Thyroid gland (tissue), 4 donors: ENCODE results near the gene CCDC70. TPM values are rescaled to one million over a fixed set of nuclear protein-coding genes. Genes with fewer than 3 reads are reported as not detected.
"Not testable (repeated sequence)": the region's sequence is repeated elsewhere in the genome, so short reads cannot be mapped to it uniquely, and the experiment has no call there.

Experiments used
- DNase-seq, 2 donors: peaks; one replicate each; pipeline ENCODE4 v3.0.0-alpha.2; 2019
- H3K27ac ChIP-seq, 3 donors: fragments of 200-600 bp; sonication (generic); 1 replicate in 2 of 3; 2 replicates in 1 of 3; pipeline ENCODE4 v1.5.1; 2016 to 2019; ENCODE audit warnings: mild to moderate bottlenecking in 1 of 3, moderate library complexity in 1 of 3
- H3K27me3 ChIP-seq: fragments of 200-600 bp; sonication (generic); one replicate; pipeline ENCODE4 v1.5.1; 2019
- H3K36me3 ChIP-seq, 2 donors: fragments of 200-600 bp; sonication (generic); one replicate each; pipeline ENCODE4 v1.5.1; 2016 to 2019
- H3K4me1 ChIP-seq, 2 donors: fragments of 200-600 bp; sonication (generic); one replicate each; pipeline ENCODE4 v1.5.1; 2017 to 2019
- H3K4me3 ChIP-seq, 3 donors: fragments of 200-600 bp; sonication (generic); replicated peaks in 1 of 3; 1 replicate in 2 of 3; 2 replicates in 1 of 3; pipeline ENCODE4 v1.5.1; 2016; ENCODE audit warnings: mild to moderate bottlenecking in 1 of 3
- H3K9me3 ChIP-seq: fragments of 200-600 bp; sonication (generic); one replicate; pipeline ENCODE4 v1.5.1; 2017
- POLR2A ChIP-seq, 2 donors: fragments of 450-650 bp; IDR thresholded peaks; one replicate each; pipeline ENCODE4 v1.6.1; 2017; ENCODE audit warnings: antibody characterized with exemption in 2 of 2, mild to moderate bottlenecking in 2 of 2, moderate library complexity in 1 of 2
- WGBS, 2 donors: methylation state at CpG; one replicate each; pipeline ENCODE4 v1.1.5; 2017; 5-methylcytosine and 5-hydroxymethylcytosine counted together
- intact Hi-C: fragments of 100-400 bp; cut with DNase I; formaldehyde crosslinking; loops from one replicate; pipeline ENCODE4 v1.15.1; 2023
- total RNA-seq, 4 donors: library from RNA; depleted of rRNA; stranded (reverse); fragments of >200 nt; gene quantifications; one replicate each; pipeline ENCODE4 v1.2.3, GENCODE V29; 2016
- TF ChIP-seq, protein P1 (sequence below), 6 experiments: fragments of 200-600 bp in 3 of 6; fragments of 450-650 bp in 3 of 6; sonication (generic) in 3 of 6; IDR thresholded peaks; one replicate each; pipeline ENCODE4 v1.5.1; 2016 to 2019; ENCODE audit warnings: antibody characterized with exemption in 6 of 6, mild to moderate bottlenecking in 2 of 6, inconsistent platforms in 1 of 6, moderate library complexity in 1 of 6

The CCDC70 gene
- total RNA-seq, 4 donors from 2014 or later: 0.40 TPM; not detected in 3

DNA sequence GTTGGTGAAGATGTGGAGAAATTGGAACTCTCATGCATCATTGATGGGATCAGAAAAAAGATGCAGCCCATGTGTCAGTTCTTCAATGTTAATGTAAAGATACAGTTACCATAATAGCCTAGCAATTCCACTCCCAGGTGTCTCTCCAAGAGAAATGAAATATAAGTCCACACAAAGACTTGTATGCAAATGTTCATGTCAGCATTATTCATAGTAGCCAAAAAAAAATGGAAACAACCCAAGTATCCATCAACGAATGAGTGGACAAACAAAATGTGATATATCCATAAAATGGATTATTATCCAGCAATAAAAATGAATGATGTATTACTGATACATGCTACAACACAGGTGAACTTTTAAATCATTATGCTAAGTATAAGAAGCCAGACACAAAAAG is 38.7 kb downstream of the CCDC70 start:
- Histone ChIP-seq H3K9me3 (no peaks in the 10 kb centered on the region), H3K4me3 (no peak overlapping the region), H3K27ac (no peak overlapping the region), H3K36me3 (no peaks in the 10 kb centered on the region), H3K27me3 (no peaks in the 10 kb centered on the region), H3K4me1 (no peaks in the 10 kb centered on the region)
- DNase-seq: no peak
- intact Hi-C loops: no loop called here
- WGBS, 2 donors: 87 to 88% methylated on average over 1 of the region's 1 CpG
- TF ChIP-seq, protein P1, sequence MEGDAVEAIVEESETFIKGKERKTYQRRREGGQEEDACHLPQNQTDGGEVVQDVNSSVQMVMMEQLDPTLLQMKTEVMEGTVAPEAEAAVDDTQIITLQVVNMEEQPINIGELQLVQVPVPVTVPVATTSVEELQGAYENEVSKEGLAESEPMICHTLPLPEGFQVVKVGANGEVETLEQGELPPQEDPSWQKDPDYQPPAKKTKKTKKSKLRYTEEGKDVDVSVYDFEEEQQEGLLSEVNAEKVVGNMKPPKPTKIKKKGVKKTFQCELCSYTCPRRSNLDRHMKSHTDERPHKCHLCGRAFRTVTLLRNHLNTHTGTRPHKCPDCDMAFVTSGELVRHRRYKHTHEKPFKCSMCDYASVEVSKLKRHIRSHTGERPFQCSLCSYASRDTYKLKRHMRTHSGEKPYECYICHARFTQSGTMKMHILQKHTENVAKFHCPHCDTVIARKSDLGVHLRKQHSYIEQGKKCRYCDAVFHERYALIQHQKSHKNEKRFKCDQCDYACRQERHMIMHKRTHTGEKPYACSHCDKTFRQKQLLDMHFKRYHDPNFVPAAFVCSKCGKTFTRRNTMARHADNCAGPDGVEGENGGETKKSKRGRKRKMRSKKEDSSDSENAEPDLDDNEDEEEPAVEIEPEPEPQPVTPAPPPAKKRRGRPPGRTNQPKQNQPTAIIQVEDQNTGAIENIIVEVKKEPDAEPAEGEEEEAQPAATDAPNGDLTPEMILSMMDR (IDR thresholded peaks at IDR 0.05): no peak
- no peak for TF ChIP-seq POLR2A (IDR thresholded peaks at IDR 0.05)

DNA sequence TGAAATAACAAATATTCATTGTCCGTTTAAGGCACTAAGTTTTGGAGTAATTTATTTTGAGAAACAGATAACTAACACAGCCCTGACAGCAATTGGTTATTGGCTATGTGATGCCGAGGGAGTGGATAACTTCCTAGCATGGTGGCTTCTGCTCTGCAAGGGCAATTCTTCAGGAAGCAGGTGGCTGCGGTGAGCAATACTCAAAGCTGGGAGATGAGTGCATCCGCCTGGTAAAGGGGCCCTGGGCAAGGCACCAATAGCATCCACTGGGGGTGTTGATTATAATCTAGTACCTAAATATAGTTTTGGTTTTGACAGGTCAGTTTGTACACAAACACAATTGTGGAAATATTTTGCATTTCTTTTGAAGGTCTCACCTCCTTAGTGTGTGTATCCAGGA is 41.0 kb downstream of the CCDC70 start:
- H3K4me3 ChIP-seq: no peak overlapping the region
- no peak for DNase-seq
- H3K27me3 ChIP-seq: no peaks in the 10 kb centered on the region
- TF ChIP-seq, protein P1 (IDR thresholded peaks at IDR 0.05): no peak
- TF ChIP-seq POLR2A (IDR thresholded peaks at IDR 0.05): no peak
- no peak overlapping the region for H3K27ac ChIP-seq
- no peaks in the 10 kb centered on the region for H3K36me3 ChIP-seq
- H3K9me3 ChIP-seq: no peaks in the 10 kb centered on the region
- WGBS, 2 donors: 71 to 86% methylated on average over 4 of the region's 4 CpGs
- no peaks in the 10 kb centered on the region for H3K4me1 ChIP-seq
- intact Hi-C loops: no loop called here

DNA sequence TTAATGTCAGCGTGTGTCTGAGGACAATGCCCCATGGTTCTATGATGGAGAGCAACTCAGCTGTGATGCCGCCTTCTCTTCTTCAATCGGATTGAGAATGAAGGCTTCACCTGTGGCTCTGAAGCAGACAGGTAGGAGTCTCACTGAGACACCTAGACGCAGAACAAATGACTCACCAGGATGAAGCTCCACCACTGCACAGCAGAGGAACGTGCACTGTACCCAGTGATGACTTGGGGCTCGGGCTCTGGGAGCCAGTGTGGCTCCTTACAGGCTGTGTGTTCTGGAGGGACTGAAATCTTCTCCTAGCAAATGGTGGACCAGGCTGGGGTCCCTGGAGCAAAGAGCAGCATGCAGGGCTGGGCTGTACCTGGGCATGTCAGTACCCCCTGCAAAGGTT is 44.0 kb downstream of the CCDC70 start:
- H3K27ac ChIP-seq: no peak overlapping the region

DNA sequence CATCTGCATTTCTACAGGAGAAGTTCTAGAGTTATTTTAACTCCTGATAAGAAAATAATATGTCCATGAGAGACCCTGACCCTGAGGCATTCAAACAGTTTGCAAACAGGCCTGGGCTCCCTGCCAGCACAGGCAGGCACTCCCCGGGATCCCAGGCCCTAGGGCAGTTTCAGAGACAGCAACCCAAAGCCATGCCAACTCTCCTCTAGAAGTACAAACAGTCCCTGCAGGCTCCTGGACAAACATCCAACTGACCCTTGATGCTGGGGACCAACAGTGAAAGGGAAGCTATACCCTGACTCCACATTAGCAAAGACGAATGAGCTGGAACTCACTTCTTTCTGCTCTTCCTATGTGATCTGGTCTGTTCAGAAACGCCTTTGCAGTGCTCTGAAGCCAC is 44.8 kb downstream of the CCDC70 start:
- DNase-seq: peak; percentile 40 to 47
- no peaks in the 10 kb centered on the region for H3K27me3 ChIP-seq
- H3K27ac ChIP-seq: no peak overlapping the region
- TF ChIP-seq POLR2A (IDR thresholded peaks at IDR 0.05): no peak
- TF ChIP-seq, protein P1 (IDR thresholded peaks at IDR 0.05): no peak
- H3K9me3 ChIP-seq: no peaks in the 10 kb centered on the region
- WGBS, 2 donors: 38 to 40% methylated on average over 3 of the region's 3 CpGs
- no peak overlapping the region for H3K4me3 ChIP-seq
- H3K4me1 ChIP-seq: no peaks in the 10 kb centered on the region
- no peaks in the 10 kb centered on the region for H3K36me3 ChIP-seq
- intact Hi-C loops: no loop called here

More for the DNA sequence above, 44.0 kb downstream of the CCDC70 start:
- Histone ChIP-seq H3K4me3 (no peak overlapping the region), H3K9me3 (no peaks in the 10 kb centered on the region), H3K27me3 (no peaks in the 10 kb centered on the region), H3K36me3 (no peaks in the 10 kb centered on the region), H3K4me1 (no peaks in the 10 kb centered on the region)
- DNase-seq: no peak
- intact Hi-C loops: no loop called here
- TF ChIP-seq, protein P1 (IDR thresholded peaks at IDR 0.05): no peak
- TF ChIP-seq POLR2A (IDR thresholded peaks at IDR 0.05): no peak
- 62 to 83% methylated on average over 5 to 6 of the region's 6 CpGs for WGBS, 2 donors

DNA sequence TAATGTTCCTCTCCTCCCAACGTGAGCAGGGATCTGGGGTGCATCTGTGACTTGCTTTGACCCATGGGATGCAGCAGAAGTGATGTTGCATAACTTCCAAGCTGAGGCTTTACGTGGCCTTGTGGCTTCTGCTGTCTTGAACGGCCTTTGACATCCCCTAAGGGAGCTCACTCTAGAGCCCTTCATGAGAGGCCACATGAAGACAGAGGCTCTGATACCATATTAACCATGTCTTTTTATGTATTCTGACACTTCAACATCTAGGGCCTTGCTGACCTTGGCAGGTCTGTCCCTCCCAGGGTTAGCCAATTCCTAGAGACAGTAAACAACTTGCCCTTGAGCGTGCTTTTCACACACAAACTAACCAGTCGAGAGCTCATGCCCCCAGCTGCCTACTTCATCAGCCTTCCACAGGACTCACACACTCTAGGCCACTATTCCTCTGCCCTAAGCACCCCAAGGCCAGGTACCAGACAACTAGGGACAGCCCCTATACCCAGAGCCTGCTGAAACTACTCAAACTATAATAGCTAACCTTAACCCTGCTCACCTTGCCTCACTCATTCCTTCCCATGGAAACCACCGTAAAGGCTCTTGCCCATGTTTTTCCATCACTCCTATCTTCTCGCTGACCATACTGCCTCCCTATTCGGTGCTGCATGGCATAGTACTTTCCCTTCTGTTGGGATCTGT is 45.4 kb downstream of the CCDC70 start:
- DNase-seq: no peak
- no peak for TF ChIP-seq POLR2A (IDR thresholded peaks at IDR 0.05)
- TF ChIP-seq, protein P1 (IDR thresholded peaks at IDR 0.05): no peak
- Histone ChIP-seq H3K4me3 (no peak overlapping the region), H3K9me3 (no peaks in the 10 kb centered on the region), H3K27ac (no peak overlapping the region), H3K27me3 (no peaks in the 10 kb centered on the region), H3K4me1 (no peaks in the 10 kb centered on the region), H3K36me3 (no peaks in the 10 kb centered on the region)
- 79 to 86% methylated on average over 8 of the region's 8 CpGs for WGBS, 2 donors
- intact Hi-C loops: no loop called here

DNA sequence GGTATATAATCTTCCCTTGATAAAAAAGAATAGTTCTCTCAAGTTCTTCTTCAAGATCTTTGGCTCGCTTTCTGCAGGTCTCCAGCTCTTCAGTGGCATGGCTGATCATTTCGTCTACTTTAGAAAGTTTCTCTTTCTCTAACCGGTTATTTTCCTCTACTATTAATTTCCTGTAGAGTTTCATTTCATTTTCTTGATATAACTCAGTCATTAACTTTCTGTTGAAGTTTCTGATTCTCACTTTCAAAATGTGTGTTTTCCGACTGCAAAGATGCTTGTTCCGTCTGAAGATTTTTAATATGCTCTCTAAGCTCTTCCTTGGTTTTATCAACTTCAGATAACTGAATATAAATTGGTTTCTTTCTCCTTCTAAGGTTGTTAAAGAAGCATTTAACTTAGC is 47.5 kb downstream of the CCDC70 start:
- H3K27ac ChIP-seq, intact Hi-C loops, H3K4me3 ChIP-seq, H3K36me3 ChIP-seq, H3K27me3 ChIP-seq, H3K4me1 ChIP-seq, H3K9me3 ChIP-seq, DNase-seq: not testable (repeated sequence)
- 80 to 94% methylated on average over 5 of the region's 5 CpGs for WGBS, 2 donors
